NCI-H748 (cell line): ENCODE measurements around the gene PLAAT5.
"Not testable (repeated sequence)": the region's sequence is repeated elsewhere in the genome, so short reads cannot be mapped to it uniquely, and the experiment has no call there.

Experiments used
- DNase-seq: peaks from one replicate; lab custom pipeline; 2025; ENCODE audit not compliant: unreplicated experiment; lab: John Stamatoyannopoulos, UW

The PLAAT5 gene, protein sequence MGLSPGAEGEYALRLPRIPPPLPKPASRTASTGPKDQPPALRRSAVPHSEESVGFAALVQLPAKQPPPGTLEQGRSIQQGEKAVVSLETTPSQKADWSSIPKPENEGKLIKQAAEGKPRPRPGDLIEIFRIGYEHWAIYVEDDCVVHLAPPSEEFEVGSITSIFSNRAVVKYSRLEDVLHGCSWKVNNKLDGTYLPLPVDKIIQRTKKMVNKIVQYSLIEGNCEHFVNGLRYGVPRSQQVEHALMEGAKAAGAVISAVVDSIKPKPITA

DNA sequence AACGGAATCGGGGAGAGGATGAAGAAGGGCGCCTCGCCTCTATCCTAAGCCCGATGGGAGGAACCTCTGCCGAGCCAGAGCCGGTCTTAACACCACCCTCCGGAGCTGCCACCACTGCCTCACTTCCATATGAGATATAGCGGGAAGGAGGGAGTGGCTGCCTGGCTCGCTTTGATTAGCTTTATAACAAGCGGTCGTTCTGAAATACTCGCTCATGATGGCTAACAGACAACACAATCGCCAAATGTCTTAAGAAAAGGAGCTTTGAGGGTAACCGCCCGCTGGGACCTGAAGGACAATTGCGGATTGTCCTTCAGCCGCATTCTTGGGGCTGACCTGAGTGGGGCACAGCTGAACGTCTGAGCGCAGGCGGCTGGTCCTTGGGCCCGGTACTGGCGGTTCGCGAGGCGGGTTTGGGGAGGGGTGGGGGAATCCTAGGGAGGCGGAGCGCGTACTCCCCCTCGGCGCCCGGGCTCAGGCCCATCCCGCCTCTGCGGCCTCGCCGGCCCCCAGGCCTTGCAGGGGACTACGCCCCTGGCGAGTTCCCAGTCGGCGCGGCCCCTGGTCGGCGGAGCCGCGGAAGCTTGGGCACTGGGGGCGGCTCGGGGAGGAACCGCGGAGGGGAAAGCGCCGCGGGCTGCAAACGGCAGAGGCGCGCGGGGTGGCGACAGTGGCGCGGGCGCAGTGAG lies at the start of gene PLAAT5:
TSS of gene PLAAT5 (minus strand) at position 617 of the 689 bp plus-strand sequence. CDS start at position 484, 133 bp downstream.
- peak; percentile 17 for DNase-seq

DNA sequence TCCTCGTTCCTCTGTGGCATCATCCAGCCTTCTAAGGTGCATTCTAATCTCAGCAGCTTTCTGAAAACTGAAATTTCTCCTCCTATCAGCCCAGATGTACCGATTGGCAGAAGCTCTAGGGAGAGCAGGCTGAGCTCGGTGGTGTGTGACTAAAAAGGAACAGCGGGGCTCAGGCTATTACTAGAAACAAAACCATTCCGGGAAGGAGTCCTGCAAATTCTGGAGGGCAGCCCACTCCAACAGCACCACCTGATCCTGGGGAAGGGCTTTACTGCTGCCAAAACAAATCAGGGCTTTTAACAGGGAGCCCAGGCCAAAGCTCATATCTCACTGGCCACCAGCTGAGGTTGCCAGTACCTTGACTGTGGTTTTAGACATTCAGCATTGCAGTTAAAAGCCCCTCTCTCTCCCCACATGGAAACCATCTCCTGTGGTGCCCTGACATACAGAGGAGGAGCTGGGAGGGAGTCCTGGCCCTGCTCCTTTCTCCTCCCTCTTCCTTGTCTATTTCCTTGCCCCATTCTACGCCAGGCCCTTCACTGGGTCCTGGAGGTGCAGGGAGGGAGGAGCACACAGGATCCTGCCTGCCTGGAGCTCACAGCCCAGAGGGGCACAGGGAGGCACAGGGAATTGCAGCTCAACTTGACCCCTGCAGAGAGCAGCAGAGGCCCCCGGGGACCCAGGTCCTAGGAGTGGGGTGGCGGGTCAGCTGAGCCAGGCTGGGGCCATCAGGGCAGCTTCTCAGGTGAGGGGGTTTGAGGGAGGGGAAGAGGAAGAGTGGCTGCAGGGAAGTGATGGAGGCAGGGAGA lies 46.5 kb upstream of the PLAAT5 start:
- no peak for DNase-seq

DNA sequence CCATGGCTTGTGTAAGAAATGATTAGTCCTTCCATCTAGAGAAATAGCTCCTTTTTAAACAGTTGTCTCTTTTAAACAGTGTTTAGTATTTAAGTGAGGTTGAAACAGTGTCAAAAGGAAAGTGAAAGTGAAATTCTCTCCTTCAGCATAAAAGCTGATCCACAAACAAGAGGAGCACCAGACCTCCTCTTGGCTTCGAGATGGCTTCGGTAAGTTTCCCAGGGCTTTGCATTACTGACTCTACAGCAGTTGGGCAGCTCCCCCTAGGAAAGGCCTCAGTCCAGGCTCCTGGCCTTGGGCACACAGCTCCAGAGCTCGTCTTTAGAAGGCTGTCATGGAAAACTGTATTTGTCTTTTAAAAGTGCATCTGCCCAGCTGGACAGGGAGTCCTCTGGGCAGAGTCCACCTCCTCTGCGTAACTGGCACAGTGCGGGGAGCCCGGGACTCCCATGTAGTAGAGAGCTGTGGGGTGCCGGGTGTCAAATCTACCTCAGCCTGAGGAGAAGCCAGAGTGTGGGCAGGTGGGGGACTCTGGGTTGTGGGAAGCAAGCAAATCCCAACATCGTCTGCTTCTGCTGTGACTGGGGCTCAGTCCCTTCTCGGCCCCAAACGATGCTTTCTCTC lies 45.8 kb upstream of the PLAAT5 start, which contains the start of gene PLAAT4:
TSS of gene PLAAT4 (plus strand) at position 140 of the 624 bp plus-strand sequence. CDS start at position 201, 61 bp downstream.
- DNase-seq = no peak

DNA sequence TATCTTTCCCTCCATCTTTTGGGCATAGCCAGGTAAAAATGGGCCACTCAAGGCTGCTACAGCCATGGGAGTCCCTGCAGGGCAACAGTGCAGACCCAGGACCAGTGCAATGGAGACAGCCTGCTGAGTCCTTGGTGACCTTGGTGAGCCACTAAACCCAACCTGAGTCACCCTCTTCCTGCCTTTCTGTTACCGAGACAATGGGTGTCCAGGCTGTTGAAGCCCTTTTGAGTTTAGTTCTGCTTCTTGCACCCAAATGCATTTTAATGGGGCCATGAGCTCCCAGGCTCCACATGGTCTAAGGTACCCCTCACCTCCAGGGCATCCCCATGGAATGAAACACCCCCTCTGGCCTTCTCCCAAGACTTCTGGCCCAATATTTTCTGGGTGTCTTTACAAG lies 44.8 kb upstream of the PLAAT5 start:
- DNase-seq = no peak

DNA sequence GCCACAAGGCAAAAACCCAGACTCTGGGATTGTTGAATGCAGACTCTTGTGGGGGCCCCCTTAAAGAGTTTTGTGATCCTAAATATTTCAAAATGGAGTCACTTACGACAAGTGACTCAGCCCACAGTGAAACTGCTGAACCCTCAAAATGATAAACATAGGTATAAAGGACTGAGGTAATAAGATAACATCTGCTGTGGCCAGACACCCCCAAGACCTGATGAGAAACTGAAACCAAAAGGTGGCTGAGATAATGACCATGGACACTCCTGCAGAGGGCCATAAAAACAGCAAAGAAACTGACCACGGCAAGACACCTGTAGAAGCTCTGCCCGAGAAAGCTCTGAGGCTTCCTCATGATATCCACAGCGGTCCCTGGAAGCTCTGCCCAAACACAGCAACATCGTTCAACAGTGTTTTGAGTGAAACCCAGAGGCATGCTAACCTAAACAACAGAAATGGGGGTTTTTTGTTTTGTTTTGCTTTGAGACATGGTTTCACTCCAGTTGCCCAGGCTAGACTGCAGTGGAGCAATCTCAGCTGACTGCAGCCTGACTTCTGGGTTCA lies 44.0 kb upstream of the PLAAT5 start:
- DNase-seq = no peak

DNA sequence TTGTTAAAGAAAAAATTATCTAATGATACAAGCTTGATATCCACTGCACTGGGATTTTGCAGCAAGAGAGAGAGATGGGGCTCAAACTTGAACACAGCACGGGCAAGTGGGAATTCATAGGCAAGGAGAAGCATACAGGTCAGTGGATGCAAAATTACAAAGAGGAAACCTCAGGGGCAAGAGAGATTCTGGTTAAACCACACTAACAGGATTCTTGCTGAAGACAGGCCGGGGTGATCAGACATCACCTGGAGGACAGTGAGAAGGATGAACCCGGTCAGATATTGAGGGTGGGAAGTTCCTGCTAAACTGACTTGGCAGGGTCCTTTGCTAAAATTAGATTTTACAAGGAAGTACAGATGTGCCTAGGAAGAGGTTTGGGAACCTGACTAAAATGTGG lies 43.1 kb upstream of the PLAAT5 start:
- no peak for DNase-seq

DNA sequence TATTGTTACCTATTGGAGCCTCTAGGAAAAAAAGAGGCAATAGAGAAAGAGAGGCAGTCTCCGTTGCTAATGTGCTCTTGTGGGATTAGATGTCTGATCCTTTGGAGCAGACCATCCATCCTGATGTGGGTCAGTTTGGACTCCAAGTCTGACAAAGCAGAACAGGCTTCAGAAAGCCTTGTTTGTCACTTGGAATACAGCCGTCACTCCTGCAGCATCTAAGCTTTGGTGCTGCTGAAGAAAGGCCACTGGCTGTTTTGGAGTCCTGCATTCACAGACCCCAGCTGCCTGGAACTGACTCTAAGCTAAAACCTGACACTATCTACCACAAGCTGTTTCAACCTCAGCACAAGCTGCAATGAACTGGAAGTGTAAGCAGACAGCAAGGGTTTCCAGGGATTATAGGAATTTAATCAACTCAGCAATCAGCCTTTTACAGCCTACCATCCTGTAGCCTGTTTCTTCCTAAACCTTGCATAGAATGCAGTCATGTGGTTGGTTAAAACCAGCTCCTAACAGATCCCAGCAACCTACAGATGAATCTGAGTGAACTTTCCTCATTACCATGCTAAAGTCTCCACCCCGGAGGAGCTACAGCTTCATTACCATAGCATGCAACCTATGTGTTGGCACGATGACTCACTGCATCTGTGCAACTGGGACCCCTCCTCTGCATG lies 42.0 kb upstream of the PLAAT5 start:
- no peak for DNase-seq

DNA sequence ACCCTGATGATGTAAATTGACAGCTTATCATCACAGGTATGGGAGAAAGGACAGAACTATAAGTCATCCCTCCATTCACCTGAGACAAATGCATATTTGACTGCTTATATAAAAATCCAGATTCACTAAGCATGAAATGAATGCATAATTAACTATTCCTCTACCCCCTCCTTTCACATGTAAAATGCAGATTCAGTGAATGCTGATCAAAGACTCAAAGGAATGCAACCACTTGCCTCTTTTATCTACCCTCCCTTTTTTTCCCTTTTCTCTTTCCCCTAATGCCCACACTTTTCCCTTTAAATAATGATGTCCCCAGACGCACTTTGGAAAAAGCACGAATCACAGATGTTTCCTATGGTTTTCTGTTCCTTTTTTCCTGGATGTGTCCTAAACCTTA lies 41.1 kb upstream of the PLAAT5 start:
- no peak for DNase-seq

DNA sequence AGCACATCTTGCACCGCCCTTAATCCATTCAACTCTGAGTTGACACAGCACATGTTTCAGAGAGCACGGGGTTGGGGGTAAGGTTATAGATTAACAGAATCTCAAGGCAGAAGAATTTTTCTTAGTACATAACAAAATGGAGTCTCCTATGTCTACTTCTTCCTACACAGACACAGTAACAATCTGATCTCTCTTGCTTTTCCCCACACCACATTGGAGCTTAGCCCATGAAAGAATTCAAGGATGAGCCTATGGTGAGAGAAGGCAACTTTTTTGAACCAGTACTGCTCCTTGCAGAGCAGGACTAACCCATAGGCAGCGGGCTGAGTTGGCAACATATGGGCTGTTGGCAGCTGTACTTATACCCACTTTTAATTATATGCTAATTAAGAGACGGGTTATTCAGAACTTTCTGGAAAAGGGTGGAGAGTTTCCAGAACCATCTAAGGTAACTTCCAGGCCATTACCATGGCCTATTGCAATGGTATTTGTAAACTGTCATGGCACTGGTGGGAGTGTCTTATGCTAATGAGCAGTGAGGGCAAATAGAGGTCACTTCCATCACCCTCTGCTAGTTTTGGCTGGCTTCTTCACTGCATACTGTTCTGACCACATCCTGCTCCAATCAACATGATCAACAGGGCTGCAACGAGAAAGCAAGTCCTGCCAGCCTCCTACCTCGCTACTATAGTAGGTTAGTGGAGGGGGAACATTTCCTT lies 40.3 kb upstream of the PLAAT5 start:
- DNase-seq = not testable (repeated sequence)

DNA sequence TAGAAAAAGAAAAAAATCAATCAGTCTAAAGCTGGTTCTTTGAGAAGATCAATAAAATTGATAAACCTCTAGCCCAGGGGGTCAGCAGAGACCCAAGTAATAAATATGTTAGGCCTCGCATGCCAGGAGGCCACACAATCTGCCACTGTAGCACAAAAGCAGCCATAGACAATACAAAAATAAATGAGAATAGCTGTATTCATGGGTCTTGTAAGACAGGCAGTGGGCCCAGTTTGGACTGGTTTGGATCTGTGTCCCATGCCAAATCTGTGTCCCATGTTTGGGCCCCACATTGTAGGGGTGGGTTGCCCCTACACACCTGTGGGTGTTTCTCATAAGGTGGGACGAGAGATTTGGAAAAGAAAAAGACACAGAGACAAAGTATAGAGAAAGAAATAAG lies 39.1 kb upstream of the PLAAT5 start:
- DNase-seq = no peak

DNA sequence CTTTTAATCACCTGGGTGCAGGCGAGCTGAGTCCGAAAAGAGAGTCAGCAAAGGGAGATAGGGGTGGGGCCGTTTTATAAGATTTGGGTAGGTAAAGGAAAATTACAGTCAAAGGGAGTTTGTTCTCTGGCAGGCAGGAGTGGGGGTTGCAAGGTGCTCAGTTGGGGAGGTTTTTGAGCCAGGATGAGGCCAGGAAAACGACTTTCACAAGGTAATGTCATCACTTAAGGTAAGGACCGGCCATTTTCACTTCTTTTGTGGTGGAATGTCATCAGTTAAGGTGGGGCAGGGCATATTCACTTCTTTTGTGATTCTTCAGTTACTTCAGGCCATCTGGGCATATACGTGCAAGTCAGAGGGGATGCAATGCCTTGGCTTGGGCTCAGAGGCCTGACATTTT lies 38.4 kb upstream of the PLAAT5 start:
- not testable (repeated sequence) for DNase-seq

DNA sequence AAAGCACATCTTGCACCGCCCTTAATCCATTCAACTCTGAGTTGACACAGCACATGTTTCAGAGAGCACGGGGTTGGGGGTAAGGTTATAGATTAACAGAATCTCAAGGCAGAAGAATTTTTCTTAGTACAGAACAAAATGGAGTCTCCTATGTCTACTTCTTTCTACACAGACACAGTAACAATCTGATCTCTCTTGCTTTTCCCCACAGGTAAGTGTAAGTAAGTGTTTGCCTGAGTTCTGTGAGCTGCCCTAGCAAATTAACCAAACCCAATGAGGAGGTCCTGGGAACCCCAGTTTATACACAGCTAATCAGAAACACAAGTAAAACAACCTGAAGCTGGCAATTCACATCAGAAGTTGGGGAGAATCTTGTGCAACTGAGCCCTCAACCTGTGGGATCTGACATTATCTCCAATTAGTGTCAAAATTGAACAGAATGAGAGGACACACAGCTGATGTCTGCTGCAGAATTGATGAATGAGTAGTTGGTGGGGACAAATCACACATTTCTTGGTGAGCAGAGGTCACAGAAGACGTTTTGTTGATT lies 37.8 kb upstream of the PLAAT5 start:
- DNase-seq = not testable (repeated sequence)

DNA sequence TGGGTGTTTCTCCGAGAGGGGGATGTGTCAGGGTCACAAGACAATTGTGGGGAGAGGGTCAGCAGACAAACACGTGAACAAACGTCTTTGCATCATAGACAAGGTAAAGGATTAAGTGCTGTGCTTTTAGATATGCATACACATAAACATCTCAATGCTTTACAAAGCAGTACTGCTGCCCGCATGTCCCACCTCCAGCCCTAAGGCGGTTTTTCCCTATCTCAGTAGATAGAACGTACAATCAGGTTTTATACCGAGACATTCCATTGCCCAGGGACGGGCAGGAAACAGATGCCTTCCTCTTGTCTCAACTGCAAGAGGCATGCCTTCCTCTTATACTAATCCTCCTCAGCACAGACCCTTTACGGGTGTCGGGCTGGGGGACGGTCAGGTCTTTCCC lies 37.2 kb upstream of the PLAAT5 start:
- not testable (repeated sequence) for DNase-seq

DNA sequence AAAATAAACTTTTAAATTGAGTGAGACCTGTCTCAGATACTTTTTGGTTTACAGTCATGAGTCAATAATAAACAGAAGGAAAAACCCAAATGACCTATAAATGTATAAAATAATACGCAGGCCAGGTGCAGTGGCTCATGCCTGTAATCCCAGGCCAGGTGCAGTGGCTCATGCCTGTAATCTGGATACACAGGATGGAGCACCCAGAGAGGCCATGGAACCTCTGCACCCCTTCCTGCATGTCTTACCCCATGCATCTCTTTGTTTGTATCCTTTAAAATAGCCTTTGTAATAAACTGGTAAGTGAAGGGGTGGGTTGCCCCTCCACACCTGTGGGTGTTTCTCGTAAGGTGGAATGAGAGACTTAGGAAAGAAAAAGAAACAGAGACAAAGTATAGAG lies 36.7 kb upstream of the PLAAT5 start:
- no peak for DNase-seq

DNA sequence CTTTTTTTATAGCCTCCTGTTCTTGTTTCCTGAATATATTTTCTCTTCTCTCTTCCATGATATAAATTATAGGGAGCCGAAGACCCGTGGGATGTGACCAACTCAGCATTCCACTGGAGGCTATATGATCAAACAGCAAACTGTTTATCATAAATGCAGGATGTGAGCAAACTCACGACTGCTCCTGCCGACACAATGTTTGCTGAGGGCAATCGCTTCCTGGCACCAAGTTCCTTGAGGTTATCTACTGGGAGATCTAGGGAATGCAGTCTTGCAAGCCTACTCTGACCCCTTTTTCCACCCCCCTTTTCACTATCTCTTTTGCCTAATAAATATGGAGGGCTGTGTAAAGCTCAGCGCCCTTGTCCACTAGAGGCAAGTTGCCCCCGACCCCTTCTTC lies 32.2 kb upstream of the PLAAT5 start:
- no peak for DNase-seq

DNA sequence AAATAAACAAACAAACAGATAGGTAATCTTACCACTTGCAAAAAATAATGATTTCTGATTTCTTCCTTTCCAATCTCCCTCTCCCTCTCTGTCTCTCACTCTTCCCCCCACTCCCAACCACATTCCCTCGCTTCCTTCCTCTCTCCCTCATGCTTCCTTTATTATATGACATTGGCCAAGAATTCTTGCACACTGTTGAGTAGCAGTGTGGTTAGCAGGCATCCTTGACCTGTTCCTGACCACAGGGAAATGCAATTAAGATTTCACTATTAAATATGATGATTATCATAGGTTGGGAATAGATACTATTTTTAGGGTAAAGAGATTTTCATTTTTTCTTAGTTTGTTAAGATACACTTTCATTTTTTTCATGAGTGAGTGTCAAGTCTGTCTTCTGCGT lies 30.9 kb upstream of the PLAAT5 start:
- no peak for DNase-seq

DNA sequence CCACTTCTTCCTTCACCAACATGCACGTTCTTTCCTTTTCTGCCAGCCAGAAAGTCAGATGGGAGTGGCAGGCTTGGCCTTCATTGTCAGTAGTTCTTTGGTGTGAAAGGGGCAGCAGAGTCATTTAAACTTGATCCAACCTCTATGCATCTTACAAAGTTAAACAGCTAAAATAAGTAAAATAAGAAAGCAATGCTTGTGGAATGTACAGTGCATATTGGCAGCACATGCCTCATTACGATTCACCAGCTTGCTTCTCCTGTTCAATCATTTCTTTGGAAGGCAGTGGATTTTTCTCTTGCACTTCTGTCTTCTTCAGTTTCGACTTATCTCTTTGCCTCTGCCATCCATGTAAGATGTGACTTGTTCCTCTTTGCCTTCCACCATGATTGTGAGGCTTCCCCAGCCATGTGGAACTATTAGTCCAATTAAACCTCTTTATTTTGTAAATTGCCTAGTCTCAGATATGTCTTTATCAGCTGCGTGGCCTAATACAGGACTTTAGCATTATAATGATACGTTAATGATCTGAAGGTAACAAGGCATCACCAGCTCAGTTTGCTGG lies 29.7 kb upstream of the PLAAT5 start:
- DNase-seq = no peak

DNA sequence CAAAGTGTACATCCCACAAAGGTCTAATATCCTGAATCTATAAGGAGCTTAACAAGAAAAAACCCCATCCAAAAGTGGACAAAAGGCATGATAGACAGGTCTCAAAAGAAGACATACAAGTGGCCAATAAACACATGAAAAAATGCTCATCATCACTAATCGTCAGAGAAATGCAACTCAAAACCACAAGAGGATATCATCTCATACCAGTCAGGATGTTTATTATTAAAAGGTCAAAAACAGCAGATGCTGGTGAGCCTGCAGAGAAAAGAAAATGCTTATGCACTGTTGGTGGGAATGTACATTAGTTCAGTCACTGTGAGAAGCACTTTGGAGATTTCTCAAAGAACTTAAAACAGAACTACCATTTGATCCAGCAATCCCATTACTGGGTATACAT lies 27.6 kb upstream of the PLAAT5 start:
- DNase-seq = no peak

DNA sequence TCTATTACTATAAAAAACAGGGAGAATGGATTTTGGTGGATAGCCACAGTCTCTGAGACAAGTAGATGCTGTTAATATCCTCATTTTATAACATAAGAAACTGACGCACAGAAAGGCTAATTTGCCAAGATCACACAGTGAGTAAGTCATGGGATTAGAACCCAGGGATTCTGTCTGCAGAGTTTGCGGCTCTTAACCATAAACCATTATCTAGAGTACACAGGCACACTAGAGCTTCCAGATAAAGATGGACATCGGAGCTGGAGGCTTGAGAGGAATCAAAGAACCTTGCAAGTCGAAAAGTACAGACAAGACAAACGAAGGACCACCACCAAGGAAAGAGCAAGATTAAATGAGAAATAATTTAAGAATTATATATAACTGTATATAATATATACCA lies 26.2 kb upstream of the PLAAT5 start:
- no peak for DNase-seq
